Stimulated activated CD8-positive, alpha-beta memory T cell treated with anti-CD3 and anti-CD28 coated beads, Interleukin-4, amount 100 ng/mL, for 4 hours (primary cell): ENCODE results near the gene ACADVL.

Source experiments
- DNase-seq, 2 donors: peaks; one replicate each; pipeline ENCODE4 v3.0.0-alpha.2; 2020; ENCODE audit warnings: low read depth in 2 of 2, low spot score in 1 of 2

Gene ACADVL

GRCh38 chr17:7191069-7191468 is 28.7 kb upstream of the ACADVL start:
- no peak for DNase-seq

GRCh38 chr17:7191571-7192270 is 28.0 kb upstream of the ACADVL start:
- DNase-seq = no peak

GRCh38 chr17:7192271-7192937 is 27.3 kb upstream of the ACADVL start:
- no peak for DNase-seq

- DNase-seq = no peak
These were observed 23.8 kb upstream of the ACADVL start for GRCh38 chr17:7195971-7196370.

- no peak for DNase-seq
These were observed 22.9 kb upstream of the ACADVL start for GRCh38 chr17:7196651-7197401.

GRCh38 chr17:7203391-7203790 is 16.3 kb upstream of the ACADVL start:
- no peak for DNase-seq

GRCh38 chr17:7204336-7204735 is 15.4 kb upstream of the ACADVL start:
- DNase-seq = no peak

GRCh38 chr17:7204828-7205461 is 14.8 kb upstream of the ACADVL start:
- DNase-seq = peak; percentile 84 to 89

- DNase-seq = no peak
These were observed 14.2 kb upstream of the ACADVL start for GRCh38 chr17:7205561-7205960.

- no peak for DNase-seq
These were observed 12.4 kb upstream of the ACADVL start for GRCh38 chr17:7207120-7208001.

GRCh38 chr17:7208027-7208571 is 11.6 kb upstream of the ACADVL start:
- DNase-seq = no peak

- no peak for DNase-seq
These were observed 10.8 kb upstream of the ACADVL start for GRCh38 chr17:7208754-7209460.

GRCh38 chr17:7211491-7212273 is 8.1 kb upstream of the ACADVL start:
- DNase-seq = no peak

GRCh38 chr17:7213895-7214299 is 5.8 kb upstream of the ACADVL start:
- no peak for DNase-seq

GRCh38 chr17:7214300-7215135 is 5.2 kb upstream of the ACADVL start:
- DNase-seq = peak; percentile 97

- DNase-seq = no peak
These were observed 4.6 kb upstream of the ACADVL start for GRCh38 chr17:7215136-7215638.

- no peak for DNase-seq
These were observed 4.0 kb upstream of the ACADVL start for GRCh38 chr17:7215652-7216180.
